CD14-positive monocyte (primary cell): Measurements from ENCODE around the gene MSH2. TPM values are rescaled to one million over a fixed set of nuclear protein-coding genes. Genes with fewer than 3 reads are reported as not detected.
"Not testable (repeated sequence)": the region's sequence is repeated elsewhere in the genome, so short reads cannot be mapped to it uniquely, and the experiment has no call there.

Source experiments
- DNase-seq, 3 donors: peaks; one replicate each; pipeline ENCODE4 v3.0.0-alpha.2; 2011 to 2022
- H2AFZ ChIP-seq: 2 replicates; pipeline ENCODE4 v1.6.0; 2012; ENCODE audit warnings: mild to moderate bottlenecking, low read depth, low read length, inconsistent platforms; ENCODE audit not compliant: insufficient read depth, poor library complexity, severe bottlenecking
- H3K27ac ChIP-seq, 2 donors: 1 replicate in 1 of 2; 2 replicates in 1 of 2; pipeline ENCODE4 v1.5.1; 2012 to 2013; ENCODE audit warnings: low read length in 2 of 2, control low read depth in 1 of 2, inconsistent platforms in 1 of 2, low read depth in 1 of 2, mild to moderate bottlenecking in 1 of 2
- H3K27me3 ChIP-seq, 2 donors: one replicate each; pipeline versions ENCODE4 v1.6.0 to v1.6.1; 2011 to 2013; ENCODE audit warnings: low read length in 2 of 2; ENCODE audit not compliant: control insufficient read depth in 2 of 2, insufficient read depth in 2 of 2
- H3K36me3 ChIP-seq, 2 donors: replicated peaks in 1 of 2; 1 replicate in 1 of 2; 2 replicates in 1 of 2; pipeline versions ENCODE4 v1.5.1 to v1.6.1; 2012 to 2013; ENCODE audit warnings: low read length in 2 of 2, control low read depth in 1 of 2, inconsistent platforms in 1 of 2, mild to moderate bottlenecking in 1 of 2; ENCODE audit not compliant: insufficient read depth in 2 of 2, control insufficient read depth in 1 of 2
- H3K4me1 ChIP-seq, 2 donors: 1 replicate in 1 of 2; 2 replicates in 1 of 2; pipeline versions ENCODE4 v1.5.1 to v1.6.1; 2012 to 2013; ENCODE audit warnings: low read length in 2 of 2, control low read depth in 1 of 2, inconsistent platforms in 1 of 2, mild to moderate bottlenecking in 1 of 2, moderate library complexity in 1 of 2; ENCODE audit not compliant: insufficient read depth in 2 of 2, control insufficient read depth in 1 of 2
- H3K4me2 ChIP-seq: replicated peaks from 2 replicates; pipeline ENCODE3; 2012; ENCODE audit warnings: low read length, moderate library complexity, mild to moderate bottlenecking; ENCODE audit not compliant: poor library complexity, severe bottlenecking; ENCODE audit errors: extremely low read depth
- H3K4me3 ChIP-seq, 3 experiments: fragments of 200-600 bp in 1 of 3; sonication (generic) in 1 of 3; replicated peaks in 1 of 3; 1 replicate in 2 of 3; 2 replicates in 1 of 3; pipeline ENCODE4 v1.5.1; 2011 to 2013; ENCODE audit warnings: low read length in 3 of 3, mild to moderate bottlenecking in 3 of 3, control low read depth in 2 of 3, low read depth in 2 of 3, inconsistent platforms in 1 of 3, moderate library complexity in 1 of 3
- H3K79me2 ChIP-seq: 2 replicates; pipeline ENCODE4 v1.6.0; 2012; ENCODE audit warnings: mild to moderate bottlenecking, control low read depth, inconsistent platforms, low read length, moderate library complexity; ENCODE audit not compliant: insufficient read depth
- H3K9ac ChIP-seq: 2 replicates; pipeline ENCODE4 v1.6.0; 2017; ENCODE audit warnings: low read length, mild to moderate bottlenecking; ENCODE audit not compliant: insufficient read depth, poor library complexity, severe bottlenecking
- H3K9me3 ChIP-seq, 2 donors: replicated peaks in 1 of 2; 1 replicate in 1 of 2; 2 replicates in 1 of 2; pipeline versions ENCODE4 v1.5.1 to v1.6.1; 2012 to 2013; ENCODE audit warnings: low read length in 2 of 2, control low read depth in 1 of 2; ENCODE audit not compliant: control insufficient read depth in 1 of 2, insufficient read depth in 1 of 2
- H4K20me1 ChIP-seq: 2 replicates; pipeline ENCODE4 v1.6.0; 2012; ENCODE audit warnings: mild to moderate bottlenecking, low read length, control low read depth, moderate library complexity; ENCODE audit not compliant: insufficient read depth
- H3K27ac Mint-ChIP-seq, 7 donors: one replicate each; pipeline ENCODE4 v1.8.0; 2020; ENCODE audit warnings: mild to moderate bottlenecking in 7 of 7, mixed read lengths in 7 of 7, moderate library complexity in 6 of 7, inconsistent platforms in 2 of 7
- H3K27me3 Mint-ChIP-seq, 3 donors: one replicate each; pipeline ENCODE4 v1.8.0; 2021 to 2022; ENCODE audit warnings: low read depth in 3 of 3, mild to moderate bottlenecking in 3 of 3, mixed read lengths in 3 of 3, moderate library complexity in 3 of 3, inconsistent platforms in 1 of 3
- H3K36me3 Mint-ChIP-seq, 2 donors: one replicate each; pipeline ENCODE4 v1.8.0; 2020; ENCODE audit warnings: mixed read lengths in 2 of 2, inconsistent platforms in 1 of 2, mild to moderate bottlenecking in 1 of 2
- H3K4me1 Mint-ChIP-seq: one replicate; pipeline ENCODE4 v1.8.0; 2020; ENCODE audit warnings: mild to moderate bottlenecking, mixed read lengths
- H3K4me3 Mint-ChIP-seq, 2 donors: one replicate each; pipeline ENCODE4 v1.8.0; 2020; ENCODE audit warnings: mild to moderate bottlenecking in 2 of 2, mixed read lengths in 2 of 2, moderate library complexity in 1 of 2
- H3K9me3 Mint-ChIP-seq, 7 donors: one replicate each; pipeline ENCODE4 v1.8.0; 2020 to 2022; ENCODE audit warnings: mixed read lengths in 7 of 7, mild to moderate bottlenecking in 6 of 7, moderate library complexity in 6 of 7, inconsistent platforms in 2 of 7
- CTCF ChIP-seq: fragments of 200-600 bp; IDR thresholded peaks from one replicate; pipeline ENCODE4 v1.8.0; 2022; ENCODE audit warnings: antibody characterized with exemption, mild to moderate bottlenecking
- WGBS: methylation state at CpG from one replicate; pipeline ENCODE4 v1.1.5; 2013; ENCODE audit warnings: missing lambda C conversion rate; ENCODE audit not compliant: insufficient coverage; 5-methylcytosine and 5-hydroxymethylcytosine counted together
- intact Hi-C, 2 donors: fragments of 100-400 bp; cut with micrococcal nuclease; formaldehyde crosslinking; loops; one replicate each; pipeline versions ENCODE4 v1.15.0 to v1.15.1; 2023
- polyA plus RNA-seq, 3 donors: library from polyadenylated mRNA; depleted of rRNA in 1 of 3; unstranded in 2 of 3; stranded (reverse) in 1 of 3; fragments of 300-500 nt in 2 of 3; fragments of >200 nt in 1 of 3; fragmentation: Illumina TruSeq in 2 of 3; gene quantifications; 1 replicate in 2 of 3; 2 replicates in 1 of 3; pipeline ENCODE4 v1.2.3, GENCODE V29; 2012 to 2021

Gene MSH2
- polyA plus RNA-seq, 3 donors: 1.5 to 2.8 (median 2.0) TPM

- Mint-ChIP-seq H3K27me3 (peaks cover 0 to 4% (median 0%) of the 10 kb centered on the region in 3 donors), H3K4me1 (no peaks in the 10 kb centered on the region), H3K4me3 (no peak overlapping the region), H3K27ac (peak overlapping the region in 2 of 7 donors; percentile 13 to 22), H3K9me3 (peaks cover 0 to 1% (median 0%) of the 10 kb centered on the region in 7 donors), H3K36me3 (peaks cover 25 to 54% of the 10 kb centered on the region in 2 donors)
- no peaks in the 10 kb centered on the region for H3K79me2 ChIP-seq
- H3K27ac ChIP-seq: no peak overlapping the region
- intact Hi-C loops: no loop called here
- H3K36me3 ChIP-seq: peaks cover 10 to 51% of the 10 kb centered on the region in 2 donors
- no peak overlapping the region for H2AFZ ChIP-seq
- H3K4me1 ChIP-seq: no peaks in the 10 kb centered on the region
- 33% methylated on average over 1 of the region's 2 CpGs for WGBS
- no peak overlapping the region for H3K4me3 ChIP-seq
- no peak overlapping the region for H3K4me2 ChIP-seq
- H3K9me3 ChIP-seq: no peaks in the 10 kb centered on the region
- no peaks in the 10 kb centered on the region for H4K20me1 ChIP-seq
- H3K27me3 ChIP-seq: no peaks in the 10 kb centered on the region
- no peak for DNase-seq
- no peak overlapping the region for H3K9ac ChIP-seq
- TF ChIP-seq CTCF: no peak
Measured at GRCh38 chr2:47420214-47420613, 17.3 kb downstream of the MSH2 start.

- H3K4me2 ChIP-seq, H3K4me1 ChIP-seq, H3K9ac ChIP-seq, H3K4me3 ChIP-seq, H3K79me2 ChIP-seq, H3K27me3 ChIP-seq, H3K27me3 Mint-ChIP-seq, H3K9me3 ChIP-seq, H3K4me1 Mint-ChIP-seq, H2AFZ ChIP-seq, H3K4me3 Mint-ChIP-seq, intact Hi-C loops, DNase-seq, H3K9me3 Mint-ChIP-seq, H3K27ac ChIP-seq, H4K20me1 ChIP-seq: not testable (repeated sequence)
- 81% methylated on average over 3 of the region's 10 CpGs for WGBS
- peak overlapping the region in 2 of 7 donors; percentile 13 to 22 for H3K27ac Mint-ChIP-seq
- peaks cover 12 to 49% of the 10 kb centered on the region in 2 donors for H3K36me3 ChIP-seq
- peaks cover 26 to 54% of the 10 kb centered on the region in 2 donors for H3K36me3 Mint-ChIP-seq
Measured at GRCh38 chr2:47420683-47421082, 17.7 kb downstream of the MSH2 start.
